ENCODE measurements around the gene JTB. TPM values are rescaled to one million over a fixed set of nuclear protein-coding genes. Genes with fewer than 3 reads are reported as not detected.

JTB gene
- total and polyA plus RNA-seq, 2 donors (not counting 1 experiment from before 2014, with no cell fraction given): 106 to 159 TPM

DNA sequence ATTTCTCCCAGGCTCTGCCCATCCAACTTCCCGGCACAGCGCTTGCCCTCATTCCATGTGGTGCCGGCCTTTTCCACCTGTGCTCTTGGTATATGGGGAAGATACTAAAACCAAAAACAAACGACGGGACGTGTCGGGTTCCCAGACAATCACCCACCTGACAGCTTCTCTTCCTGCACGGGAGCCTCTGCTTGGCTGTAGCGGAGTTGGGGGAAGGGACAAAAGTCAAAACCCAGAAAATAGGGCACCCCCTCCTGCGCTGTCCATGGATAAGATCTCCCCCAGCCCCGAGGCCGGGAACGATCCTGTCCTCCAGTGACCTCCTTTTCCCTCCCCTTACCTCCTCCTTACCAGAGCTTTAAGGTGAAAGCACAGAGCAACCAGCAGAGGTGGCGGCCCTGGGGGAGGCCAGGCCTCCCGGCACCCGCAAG lies 640 bp downstream of the JTB start:
- Histone ChIP-seq H3K9ac (ENCODE audit: low read length) (peak overlapping the region; percentile 92), H3K9me3 (ENCODE audit: control extremely low read depth in 1 of 3, control insufficient read depth in 2 of 3, insufficient read depth in 1 of 3, low read length in 2 of 3) (no peaks in the 10 kb centered on the region), H4K20me1 (ENCODE audit: control insufficient read depth, insufficient read depth, low read length, poor library complexity, severe bottlenecking) (peaks cover 7% of the 10 kb centered on the region), H3K4me3 (ENCODE audit: control extremely low read depth in 1 of 5, extremely low read depth in 1 of 5, insufficient read depth in 1 of 5, low read depth in 2 of 5, low read length in 4 of 5) (peak overlapping the region; percentile 59 to 96 (median 90)), H3K79me2 (ENCODE audit: control insufficient read depth, insufficient read depth, low read length) (peaks cover 29% of the 10 kb centered on the region), H3K4me1 (ENCODE audit: control insufficient read depth in 2 of 2, insufficient read depth in 2 of 2, low read length in 2 of 2) (peaks cover 16 to 22% of the 10 kb centered on the region in 2 donors), H3K27me3 (replicated peaks in 1 of 4; ENCODE audit: control extremely low read depth in 1 of 4, control insufficient read depth in 3 of 4, insufficient read depth in 4 of 4, low read length in 3 of 4) (no peaks in the 10 kb centered on the region), H3K4me2 (replicated peaks; ENCODE audit: low read depth, low read length, poor library complexity, severe bottlenecking) (peak overlapping the region; percentile 88), H3K36me3 (replicated peaks in 1 of 2; ENCODE audit: control extremely low read depth in 1 of 2, control insufficient read depth in 1 of 2, extremely low read depth in 1 of 2, insufficient read depth in 2 of 2, low read length in 1 of 2) (peaks cover 0 to 28% of the 10 kb centered on the region in 2 experiments), H3K27ac (ENCODE audit: low read length in 2 of 2) (peak overlapping the region; percentile 55 to 87), H2AFZ (ENCODE audit: insufficient read depth, low read depth, low read length, poor library complexity, severe bottlenecking) (peak overlapping the region; percentile 87)
- intact Hi-C loops (cut with micrococcal nuclease): loop anchor here (1.0 to 5.0 kb wide), 7 partner anchors 9 to 580 kb away; partner anchors contain the start of genes CREB3L4, CRTC2, GATAD2B and RAB13
- H3K9me3 Mint-ChIP-seq (ENCODE audit: insufficient read depth): no peaks in the 10 kb centered on the region
- ATAC-seq (ENCODE audit: low read depth) (no peak), DNase-seq (no peak)
- H3K27ac Mint-ChIP-seq: peak overlapping the region; percentile 96
- CTCF ChIA-PET: interaction anchor here (0.9 to 5.2 kb wide), 6 partner anchors 10 to 185 kb away, joined by 3 to 46 read pairs (median 18); partner anchors contain the start of genes CREB3L4, CRTC2, DENND4B and RAB13
- POLR2A ChIA-PET: interaction anchor here (0.7 to 4.7 kb wide), 12 partner anchors 9 to 305 kb away, joined by 3 to 40 read pairs (median 6); partner anchors contain the start of genes CREB3L4, DENND4B, GATAD2B and RAB13
- peaks cover 34% of the 10 kb centered on the region for H3K4me1 Mint-ChIP-seq
- peak overlapping the region; percentile 98 for H3K4me3 Mint-ChIP-seq
- TF ChIP-seq, protein P1, sequence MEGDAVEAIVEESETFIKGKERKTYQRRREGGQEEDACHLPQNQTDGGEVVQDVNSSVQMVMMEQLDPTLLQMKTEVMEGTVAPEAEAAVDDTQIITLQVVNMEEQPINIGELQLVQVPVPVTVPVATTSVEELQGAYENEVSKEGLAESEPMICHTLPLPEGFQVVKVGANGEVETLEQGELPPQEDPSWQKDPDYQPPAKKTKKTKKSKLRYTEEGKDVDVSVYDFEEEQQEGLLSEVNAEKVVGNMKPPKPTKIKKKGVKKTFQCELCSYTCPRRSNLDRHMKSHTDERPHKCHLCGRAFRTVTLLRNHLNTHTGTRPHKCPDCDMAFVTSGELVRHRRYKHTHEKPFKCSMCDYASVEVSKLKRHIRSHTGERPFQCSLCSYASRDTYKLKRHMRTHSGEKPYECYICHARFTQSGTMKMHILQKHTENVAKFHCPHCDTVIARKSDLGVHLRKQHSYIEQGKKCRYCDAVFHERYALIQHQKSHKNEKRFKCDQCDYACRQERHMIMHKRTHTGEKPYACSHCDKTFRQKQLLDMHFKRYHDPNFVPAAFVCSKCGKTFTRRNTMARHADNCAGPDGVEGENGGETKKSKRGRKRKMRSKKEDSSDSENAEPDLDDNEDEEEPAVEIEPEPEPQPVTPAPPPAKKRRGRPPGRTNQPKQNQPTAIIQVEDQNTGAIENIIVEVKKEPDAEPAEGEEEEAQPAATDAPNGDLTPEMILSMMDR (IDR thresholded peaks at IDR 0.05): no peak
- no peak for TF ChIP-seq EZH2 (IDR thresholded peaks at IDR 0.05; ENCODE audit: borderline replicate concordance, insufficient read depth, low read depth, low read length, poor library complexity, severe bottlenecking)
- WGBS (ENCODE audit: insufficient coverage): 0% methylated on average over 9 of the region's 16 CpGs
- H3K27me3 Mint-ChIP-seq: no peaks in the 10 kb centered on the region

DNA sequence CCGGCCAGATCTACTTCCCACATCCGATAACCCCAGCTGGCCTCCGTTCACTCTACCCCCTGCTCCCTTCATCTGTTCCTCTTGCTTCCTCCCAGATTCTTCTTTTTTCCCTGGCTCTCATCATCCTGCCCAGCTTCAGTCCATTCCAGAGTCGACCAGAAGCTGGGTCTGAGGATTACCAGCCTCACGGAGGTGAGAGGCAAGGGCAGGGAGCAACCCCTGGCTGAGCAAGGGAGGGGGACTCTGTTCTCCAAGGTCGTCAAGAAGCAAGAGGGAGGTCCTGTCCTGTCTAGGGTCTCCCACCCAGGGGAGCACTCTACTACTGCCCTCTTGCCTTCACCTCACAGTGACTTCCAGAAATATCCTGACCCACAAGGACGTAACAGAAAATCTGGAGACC lies 3.9 kb downstream of the JTB start:
- Mint-ChIP-seq H3K4me3 (no peak overlapping the region), H3K4me1 (peaks cover 39% of the 10 kb centered on the region), H3K9me3 (ENCODE audit: insufficient read depth) (no peaks in the 10 kb centered on the region), H3K27ac (no peak overlapping the region), H3K27me3 (no peaks in the 10 kb centered on the region)
- 90% methylated on average over 7 of the region's 7 CpGs for WGBS (ENCODE audit: insufficient coverage)
- Histone ChIP-seq H3K27ac (ENCODE audit: low read length in 2 of 2) (no peak overlapping the region), H3K9me3 (ENCODE audit: control extremely low read depth in 1 of 3, control insufficient read depth in 2 of 3, insufficient read depth in 1 of 3, low read length in 2 of 3) (no peaks in the 10 kb centered on the region), H3K4me1 (ENCODE audit: control insufficient read depth in 2 of 2, insufficient read depth in 2 of 2, low read length in 2 of 2) (peaks cover 25 to 31% of the 10 kb centered on the region in 2 donors), H3K4me2 (replicated peaks; ENCODE audit: low read depth, low read length, poor library complexity, severe bottlenecking) (no peak overlapping the region), H2AFZ (ENCODE audit: insufficient read depth, low read depth, low read length, poor library complexity, severe bottlenecking) (no peak overlapping the region), H3K36me3 (replicated peaks in 1 of 2; ENCODE audit: control extremely low read depth in 1 of 2, control insufficient read depth in 1 of 2, extremely low read depth in 1 of 2, insufficient read depth in 2 of 2, low read length in 1 of 2) (peaks cover 0 to 28% of the 10 kb centered on the region in 2 experiments), H4K20me1 (ENCODE audit: control insufficient read depth, insufficient read depth, low read length, poor library complexity, severe bottlenecking) (peaks cover 7% of the 10 kb centered on the region), H3K27me3 (replicated peaks in 1 of 4; ENCODE audit: control extremely low read depth in 1 of 4, control insufficient read depth in 3 of 4, insufficient read depth in 4 of 4, low read length in 3 of 4) (no peaks in the 10 kb centered on the region), H3K4me3 (ENCODE audit: control extremely low read depth in 1 of 5, extremely low read depth in 1 of 5, insufficient read depth in 1 of 5, low read depth in 2 of 5, low read length in 4 of 5) (no peak overlapping the region), H3K79me2 (ENCODE audit: control insufficient read depth, insufficient read depth, low read length) (peaks cover 26% of the 10 kb centered on the region), H3K9ac (ENCODE audit: low read length) (no peak overlapping the region)
- TF ChIP-seq EZH2 (IDR thresholded peaks at IDR 0.05; ENCODE audit: borderline replicate concordance, insufficient read depth, low read depth, low read length, poor library complexity, severe bottlenecking): no peak
- TF ChIP-seq, protein P1 (IDR thresholded peaks at IDR 0.05): no peak
- ChIA-PET POLR2A (no interaction called here), CTCF (interaction anchor here (1.0 kb wide), 1 partner anchor 17 kb away, joined by 3 read pairs; no protein-coding TSS in a partner anchor)
- intact Hi-C loops (cut with micrococcal nuclease): no loop called here
- ATAC-seq (ENCODE audit: low read depth): no peak
- no peak for DNase-seq
